ENCODE results near the gene SMIM20. TPM values are rescaled to one million over a fixed set of nuclear protein-coding genes. Genes with fewer than 3 reads are reported as not detected.
A peak's percentile ranks its signal among the peaks of the same experiment; 100 is the strongest.

The SMIM20 gene
- total RNA-seq, 1 donor from 2014 or later: 57.5 TPM

DNA sequence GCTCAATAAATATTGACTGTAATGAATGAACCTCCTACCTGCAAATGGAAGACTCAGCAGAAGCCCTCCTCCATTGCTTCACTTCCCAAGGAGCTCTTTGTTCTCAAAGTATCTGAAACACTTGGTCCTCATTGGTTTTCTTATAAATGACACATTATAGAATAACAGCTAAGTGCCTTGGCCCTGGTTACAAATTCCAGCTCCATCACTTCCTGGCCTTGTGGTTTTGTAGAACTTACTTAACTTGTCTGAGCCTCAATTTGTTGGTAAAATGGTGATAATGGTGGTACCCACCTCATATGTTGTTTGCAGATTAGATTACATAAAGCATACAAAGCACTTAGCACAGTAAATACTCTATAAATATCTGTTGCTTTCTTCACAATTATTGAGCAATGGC, 25.2 kb upstream of the SMIM20 start:
- Histone ChIP-seq H4K20me1 (ENCODE audit: low read depth) (peaks cover 8% of the 10 kb centered on the region), H3F3A (ENCODE audit: low read depth) (peaks cover 45% of the 10 kb centered on the region), H3K9ac (no peak overlapping the region), H3K79me2 (ENCODE audit: low read depth) (no peaks in the 10 kb centered on the region), H2AFZ (replicated peaks) (no peak overlapping the region), H3K4me3 (no peak overlapping the region), H3K27ac (no peak overlapping the region), H3K36me3 (no peaks in the 10 kb centered on the region), H3K4me2 (no peak overlapping the region), H3K4me1 (peaks cover 39% of the 10 kb centered on the region), H3K9me3 (ENCODE audit: low read depth) (no peaks in the 10 kb centered on the region), H3K27me3 (peaks cover 13% of the 10 kb centered on the region)
- Mint-ChIP-seq H3K4me1 (peaks cover 45% of the 10 kb centered on the region), H3K9me3 (peaks cover 2% of the 10 kb centered on the region), H3K4me3 (no peak overlapping the region), H3K27ac (no peak overlapping the region), H3K36me3 (no peaks in the 10 kb centered on the region), H3K27me3 (ENCODE audit: insufficient read depth, low read depth) (peaks cover 4% of the 10 kb centered on the region)
- TF ChIP-seq EZH2 (IDR thresholded peaks at IDR 0.05) (no peak), EZH2phosphoT487 (IDR thresholded peaks at IDR 0.05) (no peak)
- TF ChIP-seq, protein P1, sequence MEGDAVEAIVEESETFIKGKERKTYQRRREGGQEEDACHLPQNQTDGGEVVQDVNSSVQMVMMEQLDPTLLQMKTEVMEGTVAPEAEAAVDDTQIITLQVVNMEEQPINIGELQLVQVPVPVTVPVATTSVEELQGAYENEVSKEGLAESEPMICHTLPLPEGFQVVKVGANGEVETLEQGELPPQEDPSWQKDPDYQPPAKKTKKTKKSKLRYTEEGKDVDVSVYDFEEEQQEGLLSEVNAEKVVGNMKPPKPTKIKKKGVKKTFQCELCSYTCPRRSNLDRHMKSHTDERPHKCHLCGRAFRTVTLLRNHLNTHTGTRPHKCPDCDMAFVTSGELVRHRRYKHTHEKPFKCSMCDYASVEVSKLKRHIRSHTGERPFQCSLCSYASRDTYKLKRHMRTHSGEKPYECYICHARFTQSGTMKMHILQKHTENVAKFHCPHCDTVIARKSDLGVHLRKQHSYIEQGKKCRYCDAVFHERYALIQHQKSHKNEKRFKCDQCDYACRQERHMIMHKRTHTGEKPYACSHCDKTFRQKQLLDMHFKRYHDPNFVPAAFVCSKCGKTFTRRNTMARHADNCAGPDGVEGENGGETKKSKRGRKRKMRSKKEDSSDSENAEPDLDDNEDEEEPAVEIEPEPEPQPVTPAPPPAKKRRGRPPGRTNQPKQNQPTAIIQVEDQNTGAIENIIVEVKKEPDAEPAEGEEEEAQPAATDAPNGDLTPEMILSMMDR (IDR thresholded peaks at IDR 0.05): no peak
- DNase-seq (ENCODE audit: low spot score): no peak

DNA sequence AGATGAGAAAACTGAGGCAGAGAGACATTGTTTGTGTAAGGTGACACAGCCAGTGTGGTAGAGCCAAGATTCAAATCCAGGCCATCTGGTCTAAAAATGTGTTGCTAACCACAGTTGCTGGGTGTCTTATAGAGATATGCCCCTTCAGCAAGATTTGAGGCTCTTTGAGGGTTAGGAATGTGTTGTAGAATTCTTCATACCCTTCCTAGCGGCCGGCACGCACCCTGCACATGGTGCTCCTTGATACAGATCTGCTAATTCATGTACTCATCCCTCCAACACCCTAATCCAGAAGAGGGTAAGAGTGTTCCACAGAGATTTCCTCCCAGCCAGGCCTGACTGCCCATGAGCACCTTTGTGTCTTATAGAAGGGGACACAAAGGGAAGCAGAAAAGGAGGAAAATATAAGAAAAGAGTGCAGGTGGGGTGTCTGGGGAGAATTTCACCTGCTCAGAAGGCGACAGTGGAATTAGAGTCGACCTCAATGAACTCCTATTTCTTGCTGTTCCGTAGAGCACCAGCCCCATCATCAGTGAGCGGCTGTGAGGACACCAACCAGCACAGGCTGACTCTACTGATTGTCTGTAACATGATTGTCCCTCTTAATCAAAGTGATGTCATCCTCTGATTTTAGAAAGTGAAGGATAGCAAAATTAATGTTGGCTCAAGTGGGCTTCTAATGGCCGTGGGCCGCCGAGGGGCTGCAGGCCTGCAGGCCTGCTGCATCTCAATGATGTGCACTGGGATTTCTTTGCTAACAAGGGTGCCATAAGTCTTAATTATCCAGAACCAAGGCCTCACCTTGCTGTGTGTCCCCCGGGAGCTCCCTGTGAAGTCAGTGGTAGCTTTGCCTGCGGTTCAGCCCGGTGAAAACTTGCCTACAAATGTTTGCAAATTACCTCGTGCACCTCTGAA, 24.2 kb upstream of the SMIM20 start:
- Histone ChIP-seq H3K27me3 (peaks cover 13% of the 10 kb centered on the region), H3K27ac (peak overlapping the region; percentile 95), H3K9me3 (ENCODE audit: low read depth) (no peaks in the 10 kb centered on the region), H3K79me2 (ENCODE audit: low read depth) (no peaks in the 10 kb centered on the region), H2AFZ (replicated peaks) (no peak overlapping the region), H3K9ac (no peak overlapping the region), H4K20me1 (ENCODE audit: low read depth) (peaks cover 8% of the 10 kb centered on the region), H3K4me1 (peaks cover 39% of the 10 kb centered on the region), H3K4me3 (no peak overlapping the region), H3K4me2 (peak overlapping the region; percentile 73), H3K36me3 (no peaks in the 10 kb centered on the region), H3F3A (ENCODE audit: low read depth) (peaks cover 46% of the 10 kb centered on the region)
- DNase-seq (ENCODE audit: low spot score): no peak
- Mint-ChIP-seq H3K9me3 (peaks cover 2% of the 10 kb centered on the region), H3K4me3 (no peak overlapping the region), H3K27ac (no peak overlapping the region), H3K27me3 (ENCODE audit: insufficient read depth, low read depth) (peaks cover 4% of the 10 kb centered on the region), H3K36me3 (no peaks in the 10 kb centered on the region), H3K4me1 (peaks cover 34% of the 10 kb centered on the region)
- TF ChIP-seq EZH2 (IDR thresholded peaks at IDR 0.05): no peak
- no peak for TF ChIP-seq EZH2phosphoT487 (IDR thresholded peaks at IDR 0.05)
- TF ChIP-seq, protein P1 (IDR thresholded peaks at IDR 0.05): no peak

GRCh38 chr4:25890571-25891485, 23.2 kb upstream of the SMIM20 start:
- Histone ChIP-seq H3K4me3 (peak overlapping the region; percentile 25), H3F3A (ENCODE audit: low read depth) (peaks cover 46% of the 10 kb centered on the region), H2AFZ (replicated peaks) (no peak overlapping the region), H3K79me2 (ENCODE audit: low read depth) (no peaks in the 10 kb centered on the region), H3K27ac (peak overlapping the region; percentile 95), H4K20me1 (ENCODE audit: low read depth) (peaks cover 8% of the 10 kb centered on the region), H3K36me3 (no peaks in the 10 kb centered on the region), H3K27me3 (peaks cover 13% of the 10 kb centered on the region), H3K9me3 (ENCODE audit: low read depth) (no peaks in the 10 kb centered on the region), H3K4me2 (peak overlapping the region; percentile 73), H3K9ac (no peak overlapping the region), H3K4me1 (peaks cover 39% of the 10 kb centered on the region)
- H3K27me3 Mint-ChIP-seq (ENCODE audit: insufficient read depth, low read depth): peaks cover 8% of the 10 kb centered on the region
- TF ChIP-seq EZH2 (IDR thresholded peaks at IDR 0.05): peak; percentile 29
- TF ChIP-seq, protein P1 (IDR thresholded peaks at IDR 0.05): peak; percentile 24
- peak; percentile 81 for TF ChIP-seq EZH2phosphoT487 (IDR thresholded peaks at IDR 0.05)
- peak overlapping the region; percentile 51 for H3K27ac Mint-ChIP-seq
- peaks cover 2% of the 10 kb centered on the region for H3K9me3 Mint-ChIP-seq
- peak; percentile 87 for DNase-seq (ENCODE audit: low spot score)
- peaks cover 32% of the 10 kb centered on the region for H3K4me1 Mint-ChIP-seq
- H3K4me3 Mint-ChIP-seq: peak overlapping the region; percentile 57
- H3K36me3 Mint-ChIP-seq: no peaks in the 10 kb centered on the region
